Type B pancreatic cell (in vitro differentiated cells): ENCODE results near the gene MTARC2. TPM values are rescaled to one million over a fixed set of nuclear protein-coding genes. Genes with fewer than 3 reads are reported as not detected.

Source experiments
- DNase-seq: peaks from one replicate; pipeline ENCODE4 v3.0.0; 2021; ENCODE audit warnings: mixed read lengths; ENCODE audit not compliant: unreplicated experiment; ENCODE audit errors: extremely low spot score
- H3K27ac Mint-ChIP-seq: 2 replicates; pipeline ENCODE4 v1.8.0; 2021; ENCODE audit warnings: mild to moderate bottlenecking, mixed read lengths
- H3K27me3 Mint-ChIP-seq: 2 replicates; pipeline ENCODE4 v1.8.0; 2021; ENCODE audit warnings: mixed read lengths
- H3K36me3 Mint-ChIP-seq: 2 replicates; pipeline ENCODE4 v1.8.0; 2021; ENCODE audit warnings: mixed read lengths
- H3K4me1 Mint-ChIP-seq: one replicate; pipeline ENCODE4 v1.8.0; 2021; ENCODE audit warnings: mixed read lengths; ENCODE audit not compliant: unreplicated experiment
- H3K4me3 Mint-ChIP-seq: 2 replicates; pipeline ENCODE4 v1.8.0; 2021; ENCODE audit warnings: mild to moderate bottlenecking, mixed read lengths
- H3K9me3 Mint-ChIP-seq: 2 replicates; pipeline ENCODE4 v1.8.0; 2021; ENCODE audit warnings: mixed read lengths
- long read RNA-seq: library from polyadenylated mRNA; unstranded; transcript quantifications from one replicate; pipeline ENCODE4 v2.0.0, GENCODE V29; 2020
- total RNA-seq: library from RNA; stranded (reverse); gene quantifications from 2 replicates; pipeline ENCODE4 v1.2.1, GENCODE V29; 2021; ENCODE audit warnings: low replicate concordance
- TF ChIP-seq, protein P1 (sequence below): fragments of 200-600 bp; sonication (generic); conservative IDR thresholded peaks from 2 replicates; pipeline ENCODE4 v1.5.0; 2021; ENCODE audit warnings: antibody characterized with exemption, mild to moderate bottlenecking

Gene MTARC2
- total RNA-seq, result 14.3 and 14.4 TPM in 2 replicates
- long read RNA-seq, partial matches to known transcripts, result 1 of 4 reads
- long read RNA-seq, other reads (novel, unspliced or antisense), result 2 of 4 reads

DNA sequence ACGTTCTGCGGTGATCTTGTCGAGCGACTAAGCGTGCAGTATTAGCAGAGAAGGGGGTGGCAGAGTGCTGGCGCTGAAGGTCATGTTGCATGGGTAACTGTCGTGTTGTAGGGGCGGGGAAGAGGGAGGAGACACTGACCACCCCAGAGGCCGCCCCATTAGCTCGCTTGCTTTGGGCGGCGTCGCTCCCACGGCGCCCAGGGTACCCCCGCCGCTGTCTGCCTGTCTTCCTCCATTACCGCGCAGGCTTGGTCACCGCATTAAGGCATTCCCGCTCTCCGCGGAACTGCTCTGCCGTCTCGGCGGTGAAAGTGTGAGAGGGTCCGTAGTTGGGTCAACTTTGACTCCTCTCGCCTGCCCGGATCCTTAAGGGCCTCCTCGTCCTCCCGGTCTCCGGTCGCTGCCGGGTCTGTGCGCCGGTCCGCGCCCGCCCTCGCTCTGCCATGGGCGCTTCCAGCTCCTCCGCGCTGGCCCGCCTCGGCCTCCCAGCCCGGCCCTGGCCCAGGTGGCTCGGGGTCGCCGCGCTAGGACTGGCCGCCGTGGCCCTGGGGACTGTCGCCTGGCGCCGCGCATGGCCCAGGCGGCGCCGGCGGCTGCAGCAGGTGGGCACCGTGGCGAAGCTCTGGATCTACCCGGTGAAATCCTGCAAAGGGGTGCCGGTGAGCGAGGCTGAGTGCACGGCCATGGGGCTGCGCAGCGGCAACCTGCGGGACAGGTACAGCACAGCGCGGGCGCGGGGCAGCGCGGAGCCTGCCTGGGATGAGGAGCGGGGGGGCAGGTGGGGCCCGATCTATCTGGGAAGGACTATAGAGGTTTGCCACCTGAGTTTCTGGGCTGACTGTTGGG, at the start of gene MTARC2:
TSS of gene MTARC2 (plus strand) at position 234 of the 846 bp plus-strand sequence. CDS start at position 444, 210 bp downstream.
- Mint-ChIP-seq H3K9me3 (no peaks in the 10 kb centered on the region), H3K4me3 (peak within 1 kb of the TSS; percentile 93), H3K27ac (peak within 1 kb of the TSS; percentile 67), H3K27me3 (peaks cover 11% of the 10 kb centered on the region), H3K4me1 (peaks cover 42% of the 10 kb centered on the region), H3K36me3 (no peaks in the 10 kb centered on the region)
- TF ChIP-seq, protein P1, sequence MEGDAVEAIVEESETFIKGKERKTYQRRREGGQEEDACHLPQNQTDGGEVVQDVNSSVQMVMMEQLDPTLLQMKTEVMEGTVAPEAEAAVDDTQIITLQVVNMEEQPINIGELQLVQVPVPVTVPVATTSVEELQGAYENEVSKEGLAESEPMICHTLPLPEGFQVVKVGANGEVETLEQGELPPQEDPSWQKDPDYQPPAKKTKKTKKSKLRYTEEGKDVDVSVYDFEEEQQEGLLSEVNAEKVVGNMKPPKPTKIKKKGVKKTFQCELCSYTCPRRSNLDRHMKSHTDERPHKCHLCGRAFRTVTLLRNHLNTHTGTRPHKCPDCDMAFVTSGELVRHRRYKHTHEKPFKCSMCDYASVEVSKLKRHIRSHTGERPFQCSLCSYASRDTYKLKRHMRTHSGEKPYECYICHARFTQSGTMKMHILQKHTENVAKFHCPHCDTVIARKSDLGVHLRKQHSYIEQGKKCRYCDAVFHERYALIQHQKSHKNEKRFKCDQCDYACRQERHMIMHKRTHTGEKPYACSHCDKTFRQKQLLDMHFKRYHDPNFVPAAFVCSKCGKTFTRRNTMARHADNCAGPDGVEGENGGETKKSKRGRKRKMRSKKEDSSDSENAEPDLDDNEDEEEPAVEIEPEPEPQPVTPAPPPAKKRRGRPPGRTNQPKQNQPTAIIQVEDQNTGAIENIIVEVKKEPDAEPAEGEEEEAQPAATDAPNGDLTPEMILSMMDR, result no peak
- DNase-seq, result peak; percentile 79

DNA sequence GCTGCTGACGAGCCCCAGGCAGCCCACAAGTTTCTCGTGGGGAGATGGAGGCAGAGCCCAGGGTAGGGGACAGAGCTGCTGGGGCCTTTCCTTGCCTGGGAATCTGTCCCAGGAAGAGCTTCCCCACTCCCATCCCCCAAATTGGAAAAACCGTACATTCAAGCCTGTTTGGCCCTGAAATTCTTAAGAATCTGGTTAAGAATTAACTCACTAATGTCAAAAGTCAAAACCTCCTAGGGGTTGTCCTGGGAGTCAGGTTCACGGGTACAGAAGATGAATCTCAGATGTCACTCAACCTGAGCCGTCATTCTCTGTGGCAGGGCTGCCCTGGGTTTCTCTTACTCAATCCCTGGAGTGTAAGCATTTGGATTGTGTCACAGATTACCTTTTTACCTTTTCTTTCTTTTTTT, 49.5 kb upstream of the MTARC2 start:
- H3K27me3 Mint-ChIP-seq, result no peaks in the 10 kb centered on the region
- H3K36me3 Mint-ChIP-seq, result no peaks in the 10 kb centered on the region
- H3K27ac Mint-ChIP-seq, result no peak overlapping the region
- TF ChIP-seq, protein P1, result no peak
- no peak for DNase-seq
- H3K4me3 Mint-ChIP-seq, result no peak overlapping the region
- peaks cover 1% of the 10 kb centered on the region for H3K9me3 Mint-ChIP-seq
- peaks cover 6% of the 10 kb centered on the region for H3K4me1 Mint-ChIP-seq

DNA sequence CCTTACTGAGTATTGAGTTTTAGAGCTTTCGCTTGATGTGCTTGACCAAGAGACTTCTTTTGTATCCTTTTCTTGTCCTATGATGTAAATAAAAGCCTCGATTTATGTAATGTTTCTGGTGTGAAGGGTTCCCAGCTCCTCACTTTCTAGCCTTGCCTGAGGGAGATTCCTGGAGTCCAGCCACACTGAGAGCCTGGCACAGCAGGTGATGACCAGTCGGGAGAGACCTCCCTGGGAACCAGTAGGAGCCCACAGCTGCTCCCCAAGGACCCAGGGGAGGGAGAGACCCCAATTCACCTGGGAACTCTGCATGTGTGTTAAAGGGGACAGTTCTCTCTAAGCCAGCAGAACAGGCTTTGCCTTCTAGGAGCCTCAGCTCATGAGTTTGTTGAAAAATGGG, 49.1 kb upstream of the MTARC2 start:
- no peak overlapping the region for H3K4me3 Mint-ChIP-seq
- peaks cover 6% of the 10 kb centered on the region for H3K4me1 Mint-ChIP-seq
- no peak for DNase-seq
- H3K36me3 Mint-ChIP-seq, result no peaks in the 10 kb centered on the region
- no peaks in the 10 kb centered on the region for H3K27me3 Mint-ChIP-seq
- TF ChIP-seq, protein P1, result no peak
- H3K9me3 Mint-ChIP-seq, result peaks cover 3% of the 10 kb centered on the region
- no peak overlapping the region for H3K27ac Mint-ChIP-seq

DNA sequence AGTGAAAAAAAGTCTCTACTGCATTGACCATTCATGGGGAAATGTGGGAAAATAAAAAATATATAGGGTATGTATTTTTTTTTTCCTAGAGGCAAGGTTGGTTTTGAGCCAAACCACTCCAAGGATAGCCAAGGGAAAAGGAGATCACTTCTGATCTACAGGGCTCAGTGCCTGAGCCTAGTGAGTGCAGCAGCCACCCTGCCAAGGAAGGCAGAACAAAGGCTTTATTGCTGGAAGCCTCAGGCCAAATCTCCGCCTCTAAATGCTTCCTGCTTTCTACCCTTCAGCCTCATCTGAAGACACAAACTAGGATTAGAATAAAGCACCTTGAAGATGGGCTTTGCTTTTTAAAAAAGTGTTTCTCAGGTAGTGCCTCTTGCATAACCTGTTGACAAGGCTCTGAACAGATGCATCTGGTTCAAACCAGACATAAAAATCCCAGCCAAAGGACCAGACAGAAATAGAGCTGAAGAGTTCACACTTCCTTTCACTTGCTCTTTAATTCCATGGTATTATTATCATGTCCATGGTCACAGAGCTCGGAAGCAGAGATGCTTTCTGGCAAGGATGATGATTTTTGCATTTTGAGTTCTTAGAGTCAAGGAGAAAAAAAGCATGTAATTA, 47.5 kb upstream of the MTARC2 start:
- Mint-ChIP-seq H3K27ac (no peak overlapping the region), H3K4me1 (peaks cover 6% of the 10 kb centered on the region)

DNA sequence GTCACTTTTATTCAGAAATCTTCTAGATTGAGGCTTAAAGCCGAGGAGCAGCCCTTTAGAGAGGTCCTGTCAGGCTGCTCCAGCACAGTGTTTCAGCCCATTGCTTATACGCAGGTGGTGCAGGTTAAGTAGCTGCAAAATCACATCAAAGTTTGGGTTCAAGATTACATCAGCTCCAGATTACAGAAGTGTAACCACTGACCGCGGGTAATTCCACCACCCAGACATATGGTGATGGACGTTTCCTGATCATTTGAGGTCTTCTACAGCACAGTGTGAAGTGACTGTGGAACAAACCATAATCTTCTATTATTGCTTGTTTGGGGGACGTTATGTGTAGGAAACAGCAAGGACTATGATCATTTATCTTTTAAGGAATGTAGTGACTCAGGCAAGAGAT, 46.1 kb upstream of the MTARC2 start:
- Mint-ChIP-seq H3K27me3 (peaks cover 4% of the 10 kb centered on the region), H3K9me3 (peaks cover 3% of the 10 kb centered on the region), H3K4me3 (no peak overlapping the region), H3K36me3 (no peaks in the 10 kb centered on the region), H3K4me1 (peaks cover 13% of the 10 kb centered on the region), H3K27ac (no peak overlapping the region)
- TF ChIP-seq, protein P1, result no peak
- DNase-seq, result no peak

More for the DNA sequence above, 47.5 kb upstream of the MTARC2 start:
- TF ChIP-seq, protein P1, result no peak
- Mint-ChIP-seq H3K4me3 (no peak overlapping the region), H3K27me3 (peaks cover 4% of the 10 kb centered on the region), H3K9me3 (peaks cover 3% of the 10 kb centered on the region), H3K36me3 (no peaks in the 10 kb centered on the region)
- no peak for DNase-seq
